ENCODE results near the gene PWWP2B.

Gene PWWP2B

DNA sequence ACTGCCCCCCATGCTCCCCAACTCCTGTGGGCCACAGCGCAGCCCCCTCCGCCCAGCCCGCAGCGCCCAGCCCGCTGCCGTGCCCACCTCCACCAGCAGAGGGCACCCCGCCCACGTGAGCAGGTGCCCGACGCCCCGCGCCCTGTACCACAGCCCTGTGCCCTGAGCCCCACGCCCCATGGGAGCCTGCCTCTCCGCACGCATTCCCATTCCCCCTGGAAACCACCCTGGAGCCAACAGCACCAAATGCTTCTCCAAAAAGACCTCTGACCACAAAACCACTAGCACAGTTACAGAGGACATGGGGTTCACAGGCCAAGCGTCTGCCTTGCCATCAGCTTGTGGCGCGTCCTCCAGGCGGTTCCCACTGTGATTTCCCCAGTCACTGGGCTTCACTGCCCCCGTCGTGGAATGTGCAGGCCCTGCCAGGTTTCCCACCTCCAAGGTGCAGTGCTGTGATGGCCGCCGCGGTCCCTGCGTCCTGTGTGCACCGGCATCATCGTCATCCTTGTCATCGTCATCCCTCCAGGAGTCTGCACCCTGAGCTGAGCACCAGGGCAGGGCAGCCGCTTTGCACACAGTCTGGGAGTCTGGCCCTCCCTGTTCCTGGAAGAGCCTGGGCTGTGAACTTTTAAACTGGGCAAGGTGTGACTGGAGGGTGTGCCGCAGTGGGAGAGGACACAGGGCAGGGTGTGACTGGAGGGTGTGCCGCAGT, 61.7 kb downstream of the PWWP2B start:
- Histone ChIP-seq H3K4me2 (no peak overlapping the region), H3K4me3 (IDR thresholded peaks at IDR 0.05; ENCODE audit: insufficient read depth, low read depth, low read length) (no peak overlapping the region), H3K36me3 (ENCODE audit: insufficient read depth) (no peaks in the 10 kb centered on the region), H3K27me3 (ENCODE audit: insufficient read depth, low read depth) (peaks cover 14% of the 10 kb centered on the region), H3K4me1 (ENCODE audit: low read depth, poor library complexity, severe bottlenecking) (peaks cover 32% of the 10 kb centered on the region), H3K79me2 (ENCODE audit: insufficient read depth, low read depth) (no peaks in the 10 kb centered on the region), H3K9ac (no peak overlapping the region), H2AFZ (ENCODE audit: low read depth) (no peak overlapping the region), H3K27ac (no peak overlapping the region), H4K20me1 (ENCODE audit: insufficient read depth) (no peaks in the 10 kb centered on the region)
- TF ChIP-seq, protein P1, sequence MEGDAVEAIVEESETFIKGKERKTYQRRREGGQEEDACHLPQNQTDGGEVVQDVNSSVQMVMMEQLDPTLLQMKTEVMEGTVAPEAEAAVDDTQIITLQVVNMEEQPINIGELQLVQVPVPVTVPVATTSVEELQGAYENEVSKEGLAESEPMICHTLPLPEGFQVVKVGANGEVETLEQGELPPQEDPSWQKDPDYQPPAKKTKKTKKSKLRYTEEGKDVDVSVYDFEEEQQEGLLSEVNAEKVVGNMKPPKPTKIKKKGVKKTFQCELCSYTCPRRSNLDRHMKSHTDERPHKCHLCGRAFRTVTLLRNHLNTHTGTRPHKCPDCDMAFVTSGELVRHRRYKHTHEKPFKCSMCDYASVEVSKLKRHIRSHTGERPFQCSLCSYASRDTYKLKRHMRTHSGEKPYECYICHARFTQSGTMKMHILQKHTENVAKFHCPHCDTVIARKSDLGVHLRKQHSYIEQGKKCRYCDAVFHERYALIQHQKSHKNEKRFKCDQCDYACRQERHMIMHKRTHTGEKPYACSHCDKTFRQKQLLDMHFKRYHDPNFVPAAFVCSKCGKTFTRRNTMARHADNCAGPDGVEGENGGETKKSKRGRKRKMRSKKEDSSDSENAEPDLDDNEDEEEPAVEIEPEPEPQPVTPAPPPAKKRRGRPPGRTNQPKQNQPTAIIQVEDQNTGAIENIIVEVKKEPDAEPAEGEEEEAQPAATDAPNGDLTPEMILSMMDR (conservative IDR thresholded peaks at IDR 0.05; ENCODE audit: low read depth, low read length) = peak; percentile 80

DNA sequence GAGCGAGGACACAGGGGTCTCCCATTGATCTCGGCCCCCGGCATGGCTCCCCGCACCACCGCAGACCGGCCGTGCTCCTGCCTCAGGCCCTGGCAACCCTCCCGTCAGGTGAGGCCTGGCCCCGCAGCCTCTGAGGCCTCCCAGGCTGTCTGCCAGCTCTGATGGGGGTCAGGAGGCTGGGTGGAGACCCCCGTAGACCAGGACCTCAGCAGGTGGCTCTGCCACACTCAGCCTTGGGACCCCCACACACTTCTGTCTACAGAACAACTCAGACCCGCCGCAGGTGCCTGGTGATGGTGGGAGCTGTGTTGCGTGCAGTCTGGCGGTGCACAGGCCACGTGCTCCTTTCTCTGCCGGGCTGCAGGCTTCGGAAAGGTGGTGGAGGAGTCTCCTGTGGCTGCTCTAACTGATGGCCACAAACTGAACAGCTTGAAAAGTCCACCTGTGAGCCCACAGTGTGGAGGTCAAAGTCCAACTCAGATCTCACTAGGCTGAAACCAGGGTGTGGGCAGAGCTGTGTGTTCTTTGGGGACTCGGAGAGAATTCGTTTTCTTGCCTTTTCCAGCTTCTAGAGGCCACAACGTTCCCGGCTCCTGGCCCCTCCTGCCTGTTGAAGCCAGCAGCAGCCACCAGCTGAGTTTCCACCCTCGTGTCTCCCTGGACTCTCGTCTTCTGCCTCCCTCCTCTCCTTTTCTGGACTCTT, 62.5 kb downstream of the PWWP2B start:
- H3K27ac ChIP-seq = no peak overlapping the region
- H3K4me1 ChIP-seq (ENCODE audit: low read depth, poor library complexity, severe bottlenecking) = peaks cover 30% of the 10 kb centered on the region

DNA sequence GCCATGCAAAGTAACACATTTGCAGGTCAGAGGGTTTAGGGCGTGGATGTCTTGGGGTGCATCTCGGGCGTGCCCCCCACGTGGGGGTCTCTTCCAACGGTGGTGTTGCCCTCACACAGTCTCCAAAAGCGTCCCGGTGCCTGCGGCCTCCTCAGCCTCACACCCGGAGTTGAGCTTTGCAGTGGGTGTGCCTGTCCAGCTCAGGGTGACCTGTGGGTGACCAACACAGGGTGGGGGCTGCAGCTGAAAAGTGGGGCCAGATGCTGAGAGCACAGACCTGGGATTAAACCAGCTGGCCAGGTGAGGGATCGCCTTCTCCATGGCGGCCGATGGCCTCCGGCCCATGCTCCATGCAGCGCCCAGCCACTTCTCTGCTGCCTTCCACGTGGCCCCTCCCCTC, 63.1 kb downstream of the PWWP2B start:
- no peaks in the 10 kb centered on the region for H4K20me1 ChIP-seq (ENCODE audit: insufficient read depth)
- TF ChIP-seq, protein P1 (conservative IDR thresholded peaks at IDR 0.05; ENCODE audit: low read depth, low read length) = no peak
- no peak overlapping the region for H3K4me2 ChIP-seq
- no peak overlapping the region for H2AFZ ChIP-seq (ENCODE audit: low read depth)
- no peak overlapping the region for H3K9ac ChIP-seq
- H3K79me2 ChIP-seq (ENCODE audit: insufficient read depth, low read depth) = no peaks in the 10 kb centered on the region
- no peak overlapping the region for H3K4me3 ChIP-seq (IDR thresholded peaks at IDR 0.05; ENCODE audit: insufficient read depth, low read depth, low read length)
- peaks cover 30% of the 10 kb centered on the region for H3K4me1 ChIP-seq (ENCODE audit: low read depth, poor library complexity, severe bottlenecking)
- no peak overlapping the region for H3K27ac ChIP-seq
- peaks cover 21% of the 10 kb centered on the region for H3K27me3 ChIP-seq (ENCODE audit: insufficient read depth, low read depth)
- no peaks in the 10 kb centered on the region for H3K36me3 ChIP-seq (ENCODE audit: insufficient read depth)

More for the DNA sequence above, 62.5 kb downstream of the PWWP2B start:
- no peaks in the 10 kb centered on the region for H3K79me2 ChIP-seq (ENCODE audit: insufficient read depth, low read depth)
- H4K20me1 ChIP-seq (ENCODE audit: insufficient read depth) = no peaks in the 10 kb centered on the region
- peaks cover 19% of the 10 kb centered on the region for H3K27me3 ChIP-seq (ENCODE audit: insufficient read depth, low read depth)
- peak overlapping the region; percentile 14; the same call in 1 of the 2 replicates for H2AFZ ChIP-seq (ENCODE audit: low read depth)
- H3K36me3 ChIP-seq (ENCODE audit: insufficient read depth) = no peaks in the 10 kb centered on the region
- H3K4me3 ChIP-seq (IDR thresholded peaks at IDR 0.05; ENCODE audit: insufficient read depth, low read depth, low read length) = no peak overlapping the region
- TF ChIP-seq, protein P1 (conservative IDR thresholded peaks at IDR 0.05; ENCODE audit: low read depth, low read length) = no peak
- H3K4me2 ChIP-seq = peak overlapping the region; percentile 17; the same call in 1 of the 2 replicates
- no peak overlapping the region for H3K9ac ChIP-seq

DNA sequence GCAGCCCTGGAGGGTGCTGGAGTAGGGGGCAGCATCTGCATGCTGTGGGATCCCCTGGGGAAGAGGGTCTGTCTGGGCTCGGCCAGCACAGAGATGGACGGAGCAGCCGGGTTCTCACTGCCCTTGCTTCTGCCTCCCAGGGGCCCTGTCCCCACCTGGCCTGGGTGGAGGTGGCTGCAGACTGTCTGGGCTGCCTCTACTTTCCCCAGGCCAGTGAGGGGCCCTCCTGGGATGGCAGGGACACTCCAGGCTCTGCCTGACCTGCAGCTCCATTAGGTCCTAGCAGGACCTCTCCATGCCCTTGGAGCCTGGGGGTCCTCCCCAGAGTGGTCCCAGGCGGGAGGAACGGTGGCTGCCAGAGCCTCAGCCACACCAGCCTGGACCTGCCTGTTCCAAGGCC, 63.7 kb downstream of the PWWP2B start:
- Histone ChIP-seq H3K9ac (no peak overlapping the region), H3K27me3 (ENCODE audit: insufficient read depth, low read depth) (peaks cover 20% of the 10 kb centered on the region; the same call in 1 of the 2 replicates), H3K4me1 (ENCODE audit: low read depth, poor library complexity, severe bottlenecking) (peaks cover 30% of the 10 kb centered on the region), H3K4me2 (no peak overlapping the region), H2AFZ (ENCODE audit: low read depth) (no peak overlapping the region), H3K4me3 (IDR thresholded peaks at IDR 0.05; ENCODE audit: insufficient read depth, low read depth, low read length) (no peak overlapping the region), H3K79me2 (ENCODE audit: insufficient read depth, low read depth) (no peaks in the 10 kb centered on the region), H4K20me1 (ENCODE audit: insufficient read depth) (no peaks in the 10 kb centered on the region), H3K27ac (no peak overlapping the region), H3K36me3 (ENCODE audit: insufficient read depth) (no peaks in the 10 kb centered on the region)
- TF ChIP-seq, protein P1 (conservative IDR thresholded peaks at IDR 0.05; ENCODE audit: low read depth, low read length) = no peak
